SK-N-MC (cell line): ENCODE measurements around the gene GPR108.

ENCODE experiments used
- EZH2 ChIP-seq: fragments of 200-600 bp; sonication (generic); IDR thresholded peaks from one replicate; pipeline ENCODE4 v1.6.1; 2017; ENCODE audit warnings: antibody characterized with exemption
- POLR2AphosphoS5 ChIP-seq: IDR thresholded peaks from 2 replicates; pipeline ENCODE4 v1.6.1; 2012; ENCODE audit warnings: mild to moderate bottlenecking, low read depth, low read length, borderline replicate concordance

- no peak for TF ChIP-seq POLR2AphosphoS5
- no peak for TF ChIP-seq EZH2
Measured at GRCh38 chr19:6732803-6733337, 4.5 kb downstream of the GPR108 start.
